ENCODE measurements around the gene THOC2. TPM values are rescaled to one million over a fixed set of nuclear protein-coding genes. Genes with fewer than 3 reads are reported as not detected.

THOC2 gene
- total and polyA plus RNA-seq, 2 of the 8 experiments (the other 6 are each of a cell fraction or from before 2014, with no cell fraction given): 32.7 to 68.8 TPM

DNA sequence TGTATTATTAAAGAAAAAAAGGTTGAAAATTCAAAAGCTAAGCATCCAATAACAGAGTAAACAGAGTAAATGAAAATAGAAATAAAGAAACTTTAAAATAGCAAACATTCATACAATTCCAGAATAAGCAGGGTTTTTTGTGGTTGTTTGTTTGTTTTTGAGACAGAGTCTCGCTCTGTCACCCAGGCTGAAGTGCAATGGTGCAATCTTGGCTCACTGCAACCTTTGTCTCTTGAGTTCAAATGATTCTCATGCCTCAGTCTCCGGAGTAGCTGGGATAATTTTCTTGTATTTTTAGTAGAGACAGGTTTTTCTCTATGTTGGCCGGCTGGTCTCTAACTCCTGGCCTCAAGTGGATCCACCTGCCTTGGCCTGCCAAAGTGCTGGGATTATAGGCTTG lies 6.6 kb upstream of the THOC2 start (continued):
- TF ChIP-seq CHD7 (IDR thresholded peaks at IDR 0.05; ENCODE audit: insufficient replicate concordance, low read length) (no peak), RXRA (IDR thresholded peaks at IDR 0.05; ENCODE audit: insufficient read depth, low read depth, low read length) (no peak), ZNF274 (IDR thresholded peaks at IDR 0.05; ENCODE audit: borderline replicate concordance, extremely low read depth, low read length) (no peak), CBX5 (IDR thresholded peaks at IDR 0.05; ENCODE audit: low read depth, low read length) (no peak), CTBP2 (IDR thresholded peaks at IDR 0.05; ENCODE audit: borderline replicate concordance, insufficient read depth, insufficient read length, low read length) (no peak), YY1 (IDR thresholded peaks at IDR 0.05; ENCODE audit: low read depth, low read length) (no peak), BRCA1 (IDR thresholded peaks at IDR 0.05; ENCODE audit: low read depth, low read length) (no peak), RNF2 (IDR thresholded peaks at IDR 0.05; ENCODE audit: borderline replicate concordance, low read depth, low read length, missing control alignments, poor library complexity, severe bottlenecking) (no peak), BCL11A (IDR thresholded peaks at IDR 0.05; ENCODE audit: low read depth in 2 of 2, low read length in 2 of 2) (no peak)
